H9 (cell line): ENCODE data around the gene KLC1. TPM values are rescaled to one million over a fixed set of nuclear protein-coding genes. Genes with fewer than 3 reads are reported as not detected.

Source experiments
- DNase-seq: peaks from one replicate; pipeline ENCODE4 v3.0.0-alpha.2; 2017
- H2AFZ ChIP-seq: one replicate; pipeline ENCODE4 v1.6.1; 2013; ENCODE audit warnings: mild to moderate bottlenecking, low read length, control low read depth, moderate library complexity
- H2AK5ac ChIP-seq: 2 replicates; pipeline ENCODE4 v1.6.1; 2013; ENCODE audit warnings: low read length, control low read depth, mixed read lengths; ENCODE audit not compliant: insufficient read length
- H2BK120ac ChIP-seq: one replicate; pipeline ENCODE4 v1.6.1; 2013; ENCODE audit warnings: low read depth, mild to moderate bottlenecking, low read length, control low read depth, inconsistent platforms; ENCODE audit not compliant: poor library complexity, severe bottlenecking
- H2BK12ac ChIP-seq: 2 replicates; pipeline ENCODE4 v1.6.1; 2013; ENCODE audit warnings: low read length, control low read depth, mixed read lengths, low read depth; ENCODE audit not compliant: insufficient read length
- H2BK15ac ChIP-seq: 2 replicates; pipeline ENCODE4 v1.6.1; 2013; ENCODE audit warnings: low read depth, low read length, control low read depth
- H2BK20ac ChIP-seq: one replicate; pipeline ENCODE4 v1.6.1; 2013; ENCODE audit warnings: low read depth, mild to moderate bottlenecking, low read length, control low read depth, inconsistent platforms; ENCODE audit not compliant: poor library complexity, severe bottlenecking
- H2BK5ac ChIP-seq: 2 replicates; pipeline ENCODE4 v1.6.1; 2013; ENCODE audit warnings: low read length, control low read depth, mixed read lengths; ENCODE audit not compliant: insufficient read length
- H3K14ac ChIP-seq: 2 replicates; pipeline ENCODE4 v1.6.1; 2013; ENCODE audit warnings: low read length, control low read depth; ENCODE audit not compliant: insufficient read depth
- H3K18ac ChIP-seq: 2 replicates; pipeline ENCODE4 v1.6.1; 2013; ENCODE audit warnings: low read depth, mild to moderate bottlenecking, mixed read lengths, low read length, control low read depth; ENCODE audit not compliant: insufficient read length
- H3K23ac ChIP-seq: 2 replicates; pipeline ENCODE4 v1.6.1; 2013; ENCODE audit warnings: low read length, control low read depth, mixed read lengths, low read depth; ENCODE audit not compliant: insufficient read length
- H3K23me2 ChIP-seq: 2 replicates; pipeline ENCODE4 v1.6.1; 2013; ENCODE audit warnings: low read depth, mild to moderate bottlenecking, mixed read lengths, low read length, control low read depth; ENCODE audit not compliant: insufficient read length, poor library complexity, severe bottlenecking
- H3K27ac ChIP-seq: 2 replicates; pipeline ENCODE4 v1.5.1; 2013; ENCODE audit warnings: low read length, control low read depth, mixed read lengths, low read depth; ENCODE audit not compliant: insufficient read length
- H3K27me3 ChIP-seq: 2 replicates; pipeline ENCODE4 v1.6.1; 2013; ENCODE audit warnings: low read length, control low read depth, inconsistent platforms; ENCODE audit not compliant: insufficient read depth
- H3K4ac ChIP-seq: 2 replicates; pipeline ENCODE4 v1.6.1; 2013; ENCODE audit warnings: low read depth, mild to moderate bottlenecking, control low read depth, inconsistent platforms, low read length, moderate library complexity
- H3K4me1 ChIP-seq: 2 replicates; pipeline ENCODE4 v1.6.1; 2013; ENCODE audit warnings: low read length, control low read depth, inconsistent platforms; ENCODE audit not compliant: insufficient read depth
- H3K4me2 ChIP-seq: 2 replicates; pipeline ENCODE4 v1.6.1; 2013; ENCODE audit warnings: low read length, control low read depth, mixed read lengths; ENCODE audit not compliant: insufficient read length, insufficient read depth
- H3K56ac ChIP-seq: 2 replicates; pipeline ENCODE4 v1.6.1; 2013; ENCODE audit warnings: low read depth, mild to moderate bottlenecking, mixed read lengths, low read length, control low read depth; ENCODE audit not compliant: insufficient read length
- H3K79me1 ChIP-seq: 2 replicates; pipeline ENCODE4 v1.6.1; 2013; ENCODE audit warnings: low read depth, mild to moderate bottlenecking, moderate library complexity, low read length, control low read depth, inconsistent platforms; ENCODE audit not compliant: insufficient read depth, poor library complexity, severe bottlenecking
- H3K79me2 ChIP-seq: 2 replicates; pipeline ENCODE4 v1.6.1; 2013; ENCODE audit warnings: low read length, control low read depth, inconsistent platforms; ENCODE audit not compliant: insufficient read depth
- H3K9ac ChIP-seq: 2 replicates; pipeline ENCODE4 v1.6.1; 2013; ENCODE audit warnings: low read length, control low read depth, mixed read lengths; ENCODE audit not compliant: insufficient read length; ENCODE audit errors: extremely low read depth
- H3K9me3 ChIP-seq: one replicate; pipeline ENCODE4 v1.6.1; 2013; ENCODE audit warnings: low read depth, low read length, inconsistent platforms; ENCODE audit not compliant: control insufficient read depth
- H3T11ph ChIP-seq: one replicate; pipeline ENCODE4 v1.6.1; 2013; ENCODE audit warnings: mild to moderate bottlenecking, low read length, control low read depth, inconsistent platforms
- H4K20me1 ChIP-seq: one replicate; pipeline ENCODE4 v1.6.1; 2013; ENCODE audit not compliant: control insufficient read depth, insufficient read length, insufficient read depth
- H4K5ac ChIP-seq: 2 replicates; pipeline ENCODE4 v1.6.1; 2013; ENCODE audit warnings: low read depth, mild to moderate bottlenecking, mixed read lengths, low read length, control low read depth; ENCODE audit not compliant: insufficient read length
- H4K8ac ChIP-seq: replicated peaks from 2 replicates; pipeline ENCODE4 v1.6.1; 2013; ENCODE audit warnings: low read length, control low read depth, mixed read lengths, low read depth; ENCODE audit not compliant: insufficient read length
- H4K91ac ChIP-seq: 2 replicates; pipeline ENCODE4 v1.6.1; 2013; ENCODE audit warnings: low read depth, mild to moderate bottlenecking, moderate library complexity, mixed read lengths, low read length, control low read depth; ENCODE audit not compliant: insufficient read length
- H3K27ac Mint-ChIP-seq, 3 experiments: 2 replicates in 2 of 3; 3 replicates in 1 of 3; pipeline ENCODE4 v1.8.0; 2020 to 2021; ENCODE audit warnings: mixed read lengths in 3 of 3, mild to moderate bottlenecking in 1 of 3, moderate library complexity in 1 of 3
- H3K27me3 Mint-ChIP-seq: 2 replicates; pipeline ENCODE4 v1.8.0; 2021; ENCODE audit warnings: low read depth, mild to moderate bottlenecking, moderate library complexity, mixed read lengths
- H3K36me3 Mint-ChIP-seq, 3 experiments: 2 replicates in 2 of 3; 3 replicates in 1 of 3; pipeline ENCODE4 v1.8.0; 2020 to 2021; ENCODE audit warnings: low read depth in 3 of 3, mixed read lengths in 3 of 3; ENCODE audit not compliant: insufficient read depth in 1 of 3
- H3K4me1 Mint-ChIP-seq, 2 experiments: 2 replicates each; pipeline ENCODE4 v1.8.0; 2020; ENCODE audit warnings: mixed read lengths in 2 of 2
- H3K4me3 Mint-ChIP-seq, 2 experiments: 2 replicates in 1 of 2; 3 replicates in 1 of 2; pipeline ENCODE4 v1.8.0; 2020 to 2021; ENCODE audit warnings: mild to moderate bottlenecking in 2 of 2, mixed read lengths in 2 of 2, moderate library complexity in 1 of 2
- H3K9me3 Mint-ChIP-seq, 2 experiments: 2 replicates in 1 of 2; 3 replicates in 1 of 2; pipeline ENCODE4 v1.8.0; 2020; ENCODE audit warnings: mild to moderate bottlenecking in 2 of 2, mixed read lengths in 2 of 2, moderate library complexity in 1 of 2
- CTCF ChIP-seq: fragments of 200-600 bp; sonication (generic); conservative IDR thresholded peaks from 3 replicates; pipeline ENCODE4 v1.8.0; 2021; ENCODE audit warnings: antibody characterized with exemption, mild to moderate bottlenecking
- WGBS: extraction: QIAGEN DNeasy Blood & Tissue Kit; methylation state at CpG from one replicate; pipeline ENCODE4 v1.1.7; 2013; ENCODE audit warnings: missing lambda C conversion rate, low lambda C conversion rate, mixed read lengths; ENCODE audit not compliant: insufficient read length; ENCODE audit errors: extremely low coverage; 5-methylcytosine and 5-hydroxymethylcytosine counted together
- total RNA-seq: library from RNA; stranded (reverse); gene quantifications from 2 replicates; pipeline ENCODE4 v1.2.1, GENCODE V29; 2021

The KLC1 gene
- total RNA-seq, 1 experiment from 2014 or later, result 143 TPM

GRCh38 chr14:103723748-103724081 is 94.7 kb downstream of the KLC1 start:
- Histone ChIP-seq H2BK12ac (no peak overlapping the region), H3T11ph (no peak overlapping the region)
- no CpG with 5 or more reads among the region's 7 CpGs for WGBS

More at GRCh38 chr14:103723748-103724081, 94.7 kb downstream of the KLC1 start:
- H3K4me2 ChIP-seq, result no peak overlapping the region
- H3K79me1 ChIP-seq, result peaks cover 8% of the 10 kb centered on the region
- no peaks in the 10 kb centered on the region for H3K9me3 ChIP-seq
- TF ChIP-seq CTCF, result no peak
- no peak overlapping the region for H4K91ac ChIP-seq
- no peaks in the 10 kb centered on the region for H3K23me2 ChIP-seq
- no peaks in the 10 kb centered on the region for H3K9me3 Mint-ChIP-seq
- H3K56ac ChIP-seq, result no peak overlapping the region
- no peak overlapping the region for H2AFZ ChIP-seq
- H3K4me3 Mint-ChIP-seq, result no peak overlapping the region
- H3K14ac ChIP-seq, result no peak overlapping the region
- no peak overlapping the region for H2BK20ac ChIP-seq
- peaks cover 0 to 5% (median 3%) of the 10 kb centered on the region in 3 experiments; a peak in 5 of 7 replicates for H3K36me3 Mint-ChIP-seq
- H3K4me1 Mint-ChIP-seq, result peaks cover 0 to 6% of the 10 kb centered on the region in 2 experiments; a peak in 2 of 4 replicates
- H2BK120ac ChIP-seq, result no peak overlapping the region
- no peak overlapping the region for H4K5ac ChIP-seq
- H3K4ac ChIP-seq, result no peak overlapping the region
- no peak overlapping the region for H3K23ac ChIP-seq
- H4K8ac ChIP-seq, result no peak overlapping the region
- H3K9ac ChIP-seq, result no peak overlapping the region
- no peak overlapping the region for H3K27ac ChIP-seq
- no peaks in the 10 kb centered on the region; the same call in 1 of the 2 replicates for H3K4me1 ChIP-seq
- H2BK15ac ChIP-seq, result no peak overlapping the region
- H2AK5ac ChIP-seq, result no peak overlapping the region
- H2BK5ac ChIP-seq, result no peak overlapping the region
- H4K20me1 ChIP-seq, result no peaks in the 10 kb centered on the region
- H3K27me3 ChIP-seq, result no peaks in the 10 kb centered on the region
- H3K18ac ChIP-seq, result no peak overlapping the region
- H3K27ac Mint-ChIP-seq, result peak overlapping the region in 1 of 3 experiments; percentile 81; a peak in 1 of 7 replicates
- DNase-seq, result no peak
- H3K27me3 Mint-ChIP-seq, result no peaks in the 10 kb centered on the region
- H3K79me2 ChIP-seq, result no peaks in the 10 kb centered on the region; the same call in 1 of the 2 replicates
